Measurements from ENCODE around the gene TSHZ1. TPM values are rescaled to one million over a fixed set of nuclear protein-coding genes. Genes with fewer than 3 reads are reported as not detected.

The TSHZ1 gene
- polyA plus RNA-seq, 1 of the 3 experiments (the other 2 are of a cell fraction): 2.6 TPM

GRCh38 chr18:75216212-75216910 lies 5.8 kb downstream of the TSHZ1 start (continued):
- TF ChIP-seq CHD2 (IDR thresholded peaks at IDR 0.05; ENCODE audit: low read length, partially characterized antibody) (no peak), RCOR1 (IDR thresholded peaks at IDR 0.05; ENCODE audit: low read length) (no peak), NFIC (IDR thresholded peaks at IDR 0.05; ENCODE audit: borderline replicate concordance) (no peak), MAX (IDR thresholded peaks at IDR 0.05; ENCODE audit: low read depth) (no peak), SIN3A (IDR thresholded peaks at IDR 0.05; ENCODE audit: borderline replicate concordance, low read depth, low read length) (no peak)

GRCh38 chr18:75216911-75217689 lies 6.5 kb downstream of the TSHZ1 start:
- H3K27ac ChIP-seq (ENCODE audit: low read depth in 2 of 2, low read length in 1 of 2): no peak overlapping the region
- 95% methylated on average over 10 of the region's 10 CpGs for WGBS (ENCODE audit: low lambda C conversion rate)
- no peak for TF ChIP-seq CHD2 (IDR thresholded peaks at IDR 0.05; ENCODE audit: low read length, partially characterized antibody)
- TF ChIP-seq EZH2phosphoT487 (IDR thresholded peaks at IDR 0.05; ENCODE audit: borderline replicate concordance, low read depth): no peak
- no peak for TF ChIP-seq RXRA (IDR thresholded peaks at IDR 0.05; ENCODE audit: borderline replicate concordance, low read depth)
- no peak for TF ChIP-seq NRF1 (IDR thresholded peaks at IDR 0.05; ENCODE audit: low read depth, low read length)
- TF ChIP-seq SMC3 (IDR thresholded peaks at IDR 0.05; ENCODE audit: low read depth, low read length): no peak
- no peak for TF ChIP-seq MEF2A (IDR thresholded peaks at IDR 0.05; ENCODE audit: borderline replicate concordance, low read depth)
- no peak for TF ChIP-seq EP300 (IDR thresholded peaks at IDR 0.05; ENCODE audit: borderline replicate concordance in 1 of 2, low read depth in 1 of 2, low read length in 1 of 2)
- TF ChIP-seq POLR2AphosphoS5 (IDR thresholded peaks at IDR 0.05; ENCODE audit: low read depth, low read length): no peak
- no peak for TF ChIP-seq RFX5 (IDR thresholded peaks at IDR 0.05; ENCODE audit: low read length)
- TF ChIP-seq IRF3 (IDR thresholded peaks at IDR 0.05; ENCODE audit: low read depth, low read length): no peak
- no peak overlapping the region for H3K4me3 ChIP-seq (ENCODE audit: low read depth in 2 of 2, low read length in 1 of 2)
- no peaks in the 10 kb centered on the region for H3K9me2 ChIP-seq
- H3K27me3 ChIP-seq (ENCODE audit: insufficient read depth): no peaks in the 10 kb centered on the region
- no peaks in the 10 kb centered on the region for H3K36me3 ChIP-seq (replicated peaks in 1 of 2; ENCODE audit: control insufficient read depth in 1 of 2, insufficient read depth in 2 of 2, low read length in 1 of 2)
- no peak overlapping the region for H2AFZ ChIP-seq (ENCODE audit: low read depth)
- ChIA-PET CTCF (interaction anchor here (0.7 to 1.8 kb wide), 2 partner anchors 27 to 165 kb away, joined by 3 to 5 read pairs; no protein-coding TSS in a partner anchor), POLR2A (no interaction called here)
- H3K9ac ChIP-seq: no peak overlapping the region
- no peak overlapping the region for H3K4me2 ChIP-seq
- H3K4me1 ChIP-seq (ENCODE audit: control insufficient read depth in 1 of 2, insufficient read depth in 2 of 2, low read depth in 1 of 2, low read length in 1 of 2): peaks cover 9 to 22% of the 10 kb centered on the region in 2 experiments; a peak in 3 of 4 replicates
- peaks cover 30% of the 10 kb centered on the region; the same call in 1 of the 2 replicates for H3K79me2 ChIP-seq (ENCODE audit: insufficient read depth)
- peaks cover 5% of the 10 kb centered on the region for H3F3A ChIP-seq (replicated peaks; ENCODE audit: insufficient read depth)
- H3K9me3 ChIP-seq: no peaks in the 10 kb centered on the region
- no peaks in the 10 kb centered on the region; the same call in 1 of the 2 replicates for H4K20me1 ChIP-seq (ENCODE audit: insufficient read depth)
- DNase-seq: no peak

Data from SK-N-SH (cell line).